ENCODE measurements around the gene MBOAT7.
"Not testable (repeated sequence)": the region's sequence is repeated elsewhere in the genome, so short reads cannot be mapped to it uniquely, and the experiment has no call there.

Gene MBOAT7

DNA sequence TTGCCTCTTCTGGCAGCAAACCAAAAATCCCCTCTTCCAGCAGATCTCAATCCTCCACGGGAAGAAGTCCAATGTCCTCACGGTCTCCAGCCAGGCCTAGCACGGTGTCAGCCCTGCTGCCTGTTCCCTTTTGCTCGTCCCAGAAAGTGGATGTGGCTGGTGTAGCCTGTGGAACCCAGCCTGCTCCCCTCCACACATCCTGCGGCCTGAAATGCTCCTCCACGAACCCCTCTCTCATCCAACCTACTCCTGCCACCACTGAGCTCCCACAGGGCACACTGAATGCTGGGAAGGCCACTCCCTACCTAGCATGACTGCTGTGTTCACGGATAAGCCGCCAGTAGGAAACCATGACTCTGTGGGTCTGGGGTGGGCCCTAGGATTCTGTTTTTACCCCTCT, 3.0 kb downstream of the MBOAT7 start:
- TF ChIP-seq, protein P1, sequence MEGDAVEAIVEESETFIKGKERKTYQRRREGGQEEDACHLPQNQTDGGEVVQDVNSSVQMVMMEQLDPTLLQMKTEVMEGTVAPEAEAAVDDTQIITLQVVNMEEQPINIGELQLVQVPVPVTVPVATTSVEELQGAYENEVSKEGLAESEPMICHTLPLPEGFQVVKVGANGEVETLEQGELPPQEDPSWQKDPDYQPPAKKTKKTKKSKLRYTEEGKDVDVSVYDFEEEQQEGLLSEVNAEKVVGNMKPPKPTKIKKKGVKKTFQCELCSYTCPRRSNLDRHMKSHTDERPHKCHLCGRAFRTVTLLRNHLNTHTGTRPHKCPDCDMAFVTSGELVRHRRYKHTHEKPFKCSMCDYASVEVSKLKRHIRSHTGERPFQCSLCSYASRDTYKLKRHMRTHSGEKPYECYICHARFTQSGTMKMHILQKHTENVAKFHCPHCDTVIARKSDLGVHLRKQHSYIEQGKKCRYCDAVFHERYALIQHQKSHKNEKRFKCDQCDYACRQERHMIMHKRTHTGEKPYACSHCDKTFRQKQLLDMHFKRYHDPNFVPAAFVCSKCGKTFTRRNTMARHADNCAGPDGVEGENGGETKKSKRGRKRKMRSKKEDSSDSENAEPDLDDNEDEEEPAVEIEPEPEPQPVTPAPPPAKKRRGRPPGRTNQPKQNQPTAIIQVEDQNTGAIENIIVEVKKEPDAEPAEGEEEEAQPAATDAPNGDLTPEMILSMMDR (conservative IDR thresholded peaks at IDR 0.05), result no peak
- no peak for TF ChIP-seq ZFX (IDR thresholded peaks at IDR 0.05)
- H3K27ac ChIP-seq, result no peak overlapping the region

DNA sequence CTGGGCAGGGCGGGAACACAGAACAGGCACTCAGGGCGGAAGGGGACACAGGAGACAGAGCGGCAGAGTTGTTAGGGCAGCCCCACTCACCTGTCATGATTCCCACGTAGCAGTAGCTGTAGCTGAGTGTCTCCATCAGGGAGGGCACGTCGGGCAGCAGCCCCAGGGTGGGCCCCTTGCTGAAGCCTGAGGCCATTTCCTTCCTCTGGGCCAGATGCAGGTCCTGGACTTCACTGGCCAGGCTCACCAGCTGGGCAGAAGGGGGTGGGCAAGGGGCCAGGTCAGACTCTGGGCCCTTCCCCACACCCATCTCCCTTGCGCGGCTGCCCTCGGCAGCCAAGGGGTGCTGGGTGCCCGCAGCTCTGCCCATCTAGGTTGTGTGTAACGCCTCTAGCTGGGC, 5.9 kb downstream of the MBOAT7 start:
- TF ChIP-seq, protein P1 (conservative IDR thresholded peaks at IDR 0.05), result no peak
- no peak for TF ChIP-seq ZFX (IDR thresholded peaks at IDR 0.05)
- no peak overlapping the region for H3K27ac ChIP-seq

DNA sequence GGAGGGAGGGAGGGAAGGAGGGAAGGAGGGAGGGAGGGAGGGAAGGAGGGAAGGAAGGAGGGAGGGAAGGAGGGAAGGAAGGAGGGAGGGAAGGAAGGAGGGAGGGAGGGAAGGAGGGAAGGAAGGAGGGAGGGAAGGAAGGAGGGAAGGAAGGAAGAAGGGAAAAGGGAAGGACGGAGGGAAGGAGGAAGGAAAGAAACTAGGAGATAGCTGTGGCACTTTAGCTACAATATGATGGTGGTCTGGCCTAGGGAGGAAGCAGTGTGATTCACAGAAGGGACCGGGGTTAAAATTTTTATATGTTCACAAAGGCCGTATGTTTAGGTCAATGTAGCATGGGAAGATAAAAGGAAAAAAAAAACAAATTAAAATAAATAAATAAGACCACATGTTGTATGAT, 7.5 kb downstream of the MBOAT7 start:
- H3K27ac ChIP-seq, result not testable (repeated sequence)

DNA sequence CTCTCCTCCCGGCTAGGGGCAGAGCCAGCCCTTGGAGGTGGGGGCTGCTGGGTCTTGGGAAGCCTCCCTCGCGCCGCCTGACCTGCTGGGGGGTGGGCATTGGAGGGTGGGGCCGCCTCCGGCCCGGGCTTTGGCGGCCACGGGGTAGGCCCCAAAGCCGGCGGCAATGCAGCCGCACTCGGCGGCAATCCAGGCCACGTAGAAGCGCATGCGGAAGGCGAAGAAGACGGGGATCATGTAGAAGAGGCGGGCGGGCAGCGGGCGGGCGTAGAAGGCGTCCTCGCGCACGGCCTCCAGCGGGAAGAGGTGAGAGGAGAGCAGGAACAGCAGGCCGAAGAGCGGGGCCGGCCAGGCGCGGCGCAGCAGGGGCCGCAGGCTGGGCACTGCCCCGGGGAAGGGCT, 8.7 kb downstream of the MBOAT7 start:
- H3K27ac ChIP-seq, result no peak overlapping the region
- TF ChIP-seq, protein P1 (conservative IDR thresholded peaks at IDR 0.05), result no peak
- TF ChIP-seq ZFX (IDR thresholded peaks at IDR 0.05), result no peak

DNA sequence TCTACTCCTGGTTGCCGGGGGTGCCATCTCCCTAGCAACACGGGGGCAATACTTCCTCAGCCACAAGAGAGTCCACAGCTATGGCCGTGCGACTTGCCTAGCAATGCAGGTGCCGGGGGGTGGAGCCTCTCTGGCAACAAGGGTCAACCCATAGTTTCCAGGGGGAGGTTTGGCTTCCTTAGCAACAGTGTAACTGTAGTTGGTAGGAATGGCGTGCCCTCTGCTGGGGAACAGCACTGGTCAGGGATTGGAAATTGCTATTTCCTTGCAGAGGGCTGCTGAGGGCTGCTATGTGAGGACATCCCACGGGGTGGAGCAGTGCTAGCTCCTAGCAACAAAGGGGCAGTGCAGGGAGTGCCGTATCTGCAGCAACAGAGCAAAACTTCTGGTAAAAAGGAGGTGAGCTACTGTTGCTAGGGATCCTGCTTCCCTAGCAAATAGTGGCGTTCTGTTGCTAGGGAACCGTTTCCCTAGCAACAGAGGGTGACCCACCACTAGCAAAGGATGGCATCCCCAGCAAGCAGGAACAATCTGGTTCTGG, 9.4 kb downstream of the MBOAT7 start:
- TF ChIP-seq ZFX (IDR thresholded peaks at IDR 0.05), result no peak
- TF ChIP-seq, protein P1 (conservative IDR thresholded peaks at IDR 0.05), result no peak
- H3K27ac ChIP-seq, result no peak overlapping the region

DNA sequence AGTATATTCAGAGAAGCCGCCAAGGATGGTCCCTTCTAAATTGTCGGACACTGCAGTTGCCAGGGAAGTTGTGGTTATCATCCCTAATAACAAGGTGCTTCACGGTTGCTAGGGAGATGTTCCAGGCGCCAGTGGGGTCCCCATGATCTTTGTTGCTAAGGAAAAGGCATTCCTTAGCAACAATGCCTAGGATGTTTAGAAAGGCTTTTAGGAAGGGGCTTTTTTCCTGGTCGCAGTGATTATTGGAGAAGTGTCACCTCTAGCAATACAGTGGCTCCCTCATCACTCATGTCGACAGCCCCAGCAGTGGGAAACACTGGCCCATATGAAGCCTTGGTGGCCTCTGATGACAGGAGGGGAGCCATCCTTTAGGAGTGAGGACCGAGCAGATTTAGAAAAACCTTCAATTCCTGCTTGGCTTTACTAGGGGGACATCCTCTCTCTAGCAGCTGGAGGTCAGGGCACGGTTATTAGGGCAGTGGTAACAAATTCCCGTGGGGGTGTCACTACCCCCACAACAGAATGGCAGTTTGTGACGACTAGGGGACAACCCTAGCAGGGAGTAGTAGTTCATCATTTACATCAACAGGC, 10.0 kb downstream of the MBOAT7 start:
- no peak overlapping the region for H3K27ac ChIP-seq
- TF ChIP-seq, protein P1 (conservative IDR thresholded peaks at IDR 0.05), result no peak

DNA sequence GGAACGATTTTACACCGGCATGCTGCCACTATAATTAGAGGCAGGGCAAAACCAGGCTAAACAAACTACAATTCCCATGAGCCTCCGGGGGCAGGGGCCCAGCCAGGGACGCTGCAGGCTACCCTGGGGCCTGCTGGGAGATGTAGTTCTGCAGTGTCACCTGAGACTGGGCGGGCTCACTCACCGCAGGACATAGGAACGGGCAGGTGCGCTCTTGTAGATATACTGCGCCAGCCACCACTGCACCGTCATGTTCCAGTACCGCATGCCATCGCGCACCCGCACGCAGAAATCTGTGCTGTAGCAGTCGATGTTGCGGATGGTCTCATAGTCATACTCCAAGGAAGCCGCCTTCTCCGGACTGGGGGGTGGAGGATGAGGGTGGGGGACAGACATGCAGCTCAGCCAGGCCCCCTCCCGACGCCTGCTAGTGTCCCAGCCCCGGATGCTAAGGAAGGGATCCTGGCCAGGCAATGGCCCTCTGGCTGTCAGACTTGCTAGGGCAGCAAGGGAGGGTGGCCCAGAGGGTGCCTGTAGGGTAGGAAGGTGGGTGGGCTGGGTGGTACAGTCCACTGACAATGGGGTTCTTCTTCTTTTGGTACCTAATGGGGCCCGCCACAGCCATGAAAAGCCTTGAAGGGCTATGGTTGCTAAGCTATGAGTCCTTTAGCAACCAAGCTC, 10.7 kb downstream of the MBOAT7 start:
- H3K27ac ChIP-seq, result no peak overlapping the region
- TF ChIP-seq, protein P1 (conservative IDR thresholded peaks at IDR 0.05), result no peak
- TF ChIP-seq ZFX (IDR thresholded peaks at IDR 0.05), result no peak
